Mesothelial cell of epicardium (in vitro differentiated cells): ENCODE data around the gene FRYL. TPM values are rescaled to one million over a fixed set of nuclear protein-coding genes. Genes with fewer than 3 reads are reported as not detected.

ENCODE experiments used
- DNase-seq, 2 experiments: peaks; one replicate each; pipeline ENCODE4 v3.0.0; 2021; ENCODE audit warnings: low spot score in 2 of 2; ENCODE audit not compliant: unreplicated experiment in 2 of 2
- H3K27ac Mint-ChIP-seq: 2 replicates; pipeline ENCODE4 v1.8.0; 2021; ENCODE audit warnings: mixed read lengths
- H3K27me3 Mint-ChIP-seq: 2 replicates; pipeline ENCODE4 v1.8.0; 2021; ENCODE audit warnings: low read depth, mixed read lengths
- H3K36me3 Mint-ChIP-seq: 2 replicates; pipeline ENCODE4 v1.8.0; 2021; ENCODE audit warnings: mixed read lengths
- H3K4me1 Mint-ChIP-seq: 2 replicates; pipeline ENCODE4 v1.8.0; 2021; ENCODE audit warnings: mixed read lengths
- H3K4me3 Mint-ChIP-seq: 2 replicates; pipeline ENCODE4 v1.8.0; 2021; ENCODE audit warnings: mild to moderate bottlenecking, moderate library complexity, mixed read lengths
- H3K9me3 Mint-ChIP-seq: 2 replicates; pipeline ENCODE4 v1.8.0; 2021; ENCODE audit warnings: mixed read lengths
- total RNA-seq: library from RNA; stranded (reverse); gene quantifications from 3 replicates; pipeline ENCODE4 v1.2.1, GENCODE V29; 2021
- TF ChIP-seq, protein P1 (sequence below): fragments of 200-600 bp; sonication (generic); IDR thresholded peaks from one replicate; pipeline ENCODE4 v1.5.0; 2021; ENCODE audit warnings: antibody characterized with exemption; ENCODE audit not compliant: unreplicated experiment

The FRYL gene
- total RNA-seq, 1 donor from 2014 or later: 57.0 TPM

DNA sequence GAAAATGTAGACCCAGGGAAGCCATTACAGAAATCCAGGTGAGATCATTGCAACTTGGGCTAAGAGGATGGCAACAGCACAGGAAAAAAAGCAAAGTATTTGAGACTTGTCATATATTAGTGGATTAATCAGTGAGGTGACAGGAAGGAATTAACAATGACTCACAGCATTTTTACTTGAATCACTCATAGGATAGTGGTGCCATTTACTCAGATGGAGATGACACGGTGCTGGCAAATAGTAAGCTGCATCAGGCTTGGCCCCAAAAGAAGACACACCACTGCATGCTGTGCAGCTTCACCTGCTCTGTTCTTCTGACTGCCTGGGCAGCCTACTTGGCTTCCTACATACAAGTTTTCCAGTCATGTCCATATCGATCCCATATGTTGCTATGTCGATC, 144.8 kb downstream of the FRYL start:
- no peak overlapping the region for H3K4me3 Mint-ChIP-seq
- H3K27ac Mint-ChIP-seq: no peak overlapping the region
- no peaks in the 10 kb centered on the region for H3K27me3 Mint-ChIP-seq
- DNase-seq: no peak
- no peaks in the 10 kb centered on the region for H3K9me3 Mint-ChIP-seq
- H3K36me3 Mint-ChIP-seq: no peaks in the 10 kb centered on the region
- H3K4me1 Mint-ChIP-seq: no peaks in the 10 kb centered on the region
- TF ChIP-seq, protein P1, sequence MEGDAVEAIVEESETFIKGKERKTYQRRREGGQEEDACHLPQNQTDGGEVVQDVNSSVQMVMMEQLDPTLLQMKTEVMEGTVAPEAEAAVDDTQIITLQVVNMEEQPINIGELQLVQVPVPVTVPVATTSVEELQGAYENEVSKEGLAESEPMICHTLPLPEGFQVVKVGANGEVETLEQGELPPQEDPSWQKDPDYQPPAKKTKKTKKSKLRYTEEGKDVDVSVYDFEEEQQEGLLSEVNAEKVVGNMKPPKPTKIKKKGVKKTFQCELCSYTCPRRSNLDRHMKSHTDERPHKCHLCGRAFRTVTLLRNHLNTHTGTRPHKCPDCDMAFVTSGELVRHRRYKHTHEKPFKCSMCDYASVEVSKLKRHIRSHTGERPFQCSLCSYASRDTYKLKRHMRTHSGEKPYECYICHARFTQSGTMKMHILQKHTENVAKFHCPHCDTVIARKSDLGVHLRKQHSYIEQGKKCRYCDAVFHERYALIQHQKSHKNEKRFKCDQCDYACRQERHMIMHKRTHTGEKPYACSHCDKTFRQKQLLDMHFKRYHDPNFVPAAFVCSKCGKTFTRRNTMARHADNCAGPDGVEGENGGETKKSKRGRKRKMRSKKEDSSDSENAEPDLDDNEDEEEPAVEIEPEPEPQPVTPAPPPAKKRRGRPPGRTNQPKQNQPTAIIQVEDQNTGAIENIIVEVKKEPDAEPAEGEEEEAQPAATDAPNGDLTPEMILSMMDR: no peak

DNA sequence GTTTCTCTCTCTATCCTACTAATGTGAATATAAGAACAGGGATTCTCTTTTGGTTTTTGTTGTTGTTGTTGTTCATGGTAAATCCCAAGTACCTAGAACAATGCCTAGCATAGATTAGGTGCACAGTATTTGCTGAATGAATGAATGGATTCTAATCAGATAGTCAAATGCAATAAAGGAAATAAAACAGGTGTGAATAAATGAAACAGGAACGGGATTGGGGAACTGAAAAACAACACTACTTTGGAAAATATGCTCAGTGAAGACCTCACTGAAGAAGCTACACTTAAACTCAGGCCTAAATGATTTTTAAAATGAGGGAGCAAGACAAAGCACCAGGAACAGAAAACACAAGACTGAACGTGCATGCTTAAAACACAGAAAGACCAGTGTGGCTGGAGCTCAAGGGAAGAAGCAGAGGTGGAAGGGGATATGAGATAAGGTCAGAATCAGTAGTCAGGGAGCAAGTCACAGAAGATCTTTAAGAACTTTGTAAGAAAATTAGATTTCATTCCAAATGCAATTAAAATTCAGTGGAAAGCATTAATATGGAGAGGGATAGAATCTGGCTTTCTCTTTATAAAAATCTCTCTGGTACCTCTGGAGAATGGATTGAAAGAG, 145.3 kb downstream of the FRYL start:
- H3K4me1 Mint-ChIP-seq: no peaks in the 10 kb centered on the region
- no peak overlapping the region for H3K4me3 Mint-ChIP-seq
- H3K27me3 Mint-ChIP-seq: no peaks in the 10 kb centered on the region
- H3K27ac Mint-ChIP-seq: no peak overlapping the region
- H3K9me3 Mint-ChIP-seq: no peaks in the 10 kb centered on the region
- H3K36me3 Mint-ChIP-seq: no peaks in the 10 kb centered on the region
- DNase-seq: no peak
- TF ChIP-seq, protein P1: no peak

DNA sequence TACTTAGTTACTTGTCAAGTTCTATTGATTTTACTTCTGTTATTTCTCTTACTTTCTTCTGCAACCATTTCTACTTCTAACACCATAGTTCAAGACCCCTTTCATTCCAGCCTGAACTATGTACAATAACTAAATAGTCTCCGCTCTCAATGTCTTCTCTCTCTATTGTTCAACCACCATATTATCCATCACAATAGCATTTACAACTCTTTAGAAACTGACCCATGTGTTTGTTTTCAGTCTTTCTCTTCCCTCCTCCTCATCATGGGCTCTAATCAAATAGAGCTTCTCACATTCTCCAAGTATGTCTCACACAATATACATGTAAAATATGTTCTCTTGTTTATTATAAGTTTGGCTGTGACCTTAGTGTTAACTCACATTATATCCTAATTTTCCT, 146.4 kb downstream of the FRYL start:
- no peaks in the 10 kb centered on the region for H3K27me3 Mint-ChIP-seq
- TF ChIP-seq, protein P1: no peak
- no peak for DNase-seq
- H3K27ac Mint-ChIP-seq: no peak overlapping the region
- H3K4me3 Mint-ChIP-seq: no peak overlapping the region
- H3K4me1 Mint-ChIP-seq: no peaks in the 10 kb centered on the region
- no peaks in the 10 kb centered on the region for H3K9me3 Mint-ChIP-seq
- no peaks in the 10 kb centered on the region for H3K36me3 Mint-ChIP-seq

DNA sequence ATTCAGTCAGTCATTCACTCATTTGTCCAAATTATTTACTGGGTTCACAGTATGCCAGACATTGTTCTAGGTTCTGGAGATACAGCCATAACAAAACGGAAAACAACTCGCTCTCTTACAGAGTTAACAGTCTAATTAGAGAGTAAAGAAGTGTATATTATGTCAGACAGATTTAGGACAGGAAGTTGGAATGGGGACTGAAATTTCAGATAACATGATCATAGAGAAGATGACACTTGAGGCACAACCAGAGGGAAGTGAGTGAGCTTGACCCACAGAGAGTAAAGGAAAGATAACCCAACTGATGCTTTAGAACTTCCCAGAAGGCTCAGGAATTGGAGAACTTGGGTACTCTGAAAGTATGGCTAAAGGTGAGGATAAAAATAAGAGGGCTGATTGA, 150.6 kb downstream of the FRYL start:
- H3K9me3 Mint-ChIP-seq: peaks cover 7% of the 10 kb centered on the region
- H3K36me3 Mint-ChIP-seq: peaks cover 7% of the 10 kb centered on the region
- H3K27me3 Mint-ChIP-seq: no peaks in the 10 kb centered on the region
- H3K4me1 Mint-ChIP-seq: no peaks in the 10 kb centered on the region
- TF ChIP-seq, protein P1: no peak
- H3K27ac Mint-ChIP-seq: no peak overlapping the region
- no peak overlapping the region for H3K4me3 Mint-ChIP-seq
- DNase-seq: no peak

DNA sequence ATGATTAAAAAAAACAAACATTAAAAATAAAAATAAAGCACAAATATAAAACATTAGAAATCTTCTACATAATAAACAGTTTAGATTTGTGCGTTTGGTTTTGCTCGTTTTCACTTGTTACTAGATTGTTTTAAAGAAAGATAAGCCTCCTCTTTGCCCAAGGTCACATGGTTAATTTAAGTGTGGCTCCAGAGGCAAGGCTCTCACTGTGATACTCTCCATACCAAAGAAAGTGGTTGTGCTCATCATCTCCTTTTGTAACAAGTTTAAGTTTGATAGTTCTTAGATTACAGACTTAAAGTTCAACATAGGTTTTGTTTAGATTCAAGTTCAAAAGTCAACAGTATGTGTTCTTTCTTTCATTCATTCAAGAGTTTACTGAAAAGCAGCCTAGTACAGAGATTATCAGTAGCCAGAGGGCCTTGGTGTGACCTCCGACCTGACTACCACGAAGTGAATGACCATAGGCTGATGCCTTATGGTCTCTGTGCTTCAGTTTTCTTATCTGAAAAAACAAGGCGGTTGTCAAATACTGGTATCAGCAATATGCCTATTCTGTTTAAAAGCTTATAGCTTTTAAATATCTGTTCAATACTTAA, 156.8 kb downstream of the FRYL start:
- DNase-seq: no peak
- Mint-ChIP-seq H3K4me3 (no peak overlapping the region), H3K9me3 (peaks cover 10% of the 10 kb centered on the region), H3K4me1 (peaks cover 4% of the 10 kb centered on the region), H3K27me3 (no peaks in the 10 kb centered on the region), H3K36me3 (peaks cover 16% of the 10 kb centered on the region), H3K27ac (no peak overlapping the region)
- TF ChIP-seq, protein P1: no peak
